Testis (tissue), 3 donors: Measurements from ENCODE around the gene ZNF367. TPM values are rescaled to one million over a fixed set of nuclear protein-coding genes. Genes with fewer than 3 reads are reported as not detected.

Experiments
- DNase-seq: peaks from one replicate; pipeline ENCODE4 v3.0.0-alpha.2; 2019
- H3K27ac ChIP-seq, 2 donors: fragments of 200-600 bp; sonication (generic); one replicate each; pipeline ENCODE4 v1.5.1; 2019
- H3K27me3 ChIP-seq: fragments of 200-600 bp; sonication (generic); one replicate; pipeline ENCODE4 v1.5.1; 2019
- H3K36me3 ChIP-seq: fragments of 200-600 bp; sonication (generic); one replicate; pipeline ENCODE4 v1.5.1; 2017; ENCODE audit warnings: low read depth; ENCODE audit errors: missing control alignments
- H3K4me1 ChIP-seq: fragments of 200-600 bp; sonication (generic); one replicate; pipeline ENCODE4 v1.5.1; 2019
- H3K4me3 ChIP-seq, 2 donors: fragments of 200-600 bp; sonication (generic); one replicate each; pipeline ENCODE4 v1.5.1; 2017 to 2019
- H3K9me3 ChIP-seq: fragments of 200-600 bp; sonication (generic); one replicate; pipeline ENCODE4 v1.5.1; 2017
- POLR2A ChIP-seq: fragments of 450-650 bp; IDR thresholded peaks from one replicate; pipeline ENCODE4 v1.6.1; 2017; ENCODE audit warnings: antibody characterized with exemption, mild to moderate bottlenecking, moderate library complexity
- WGBS, 2 donors: methylation state at CpG; one replicate each; pipeline ENCODE4 v1.1.5; 2018; 5-methylcytosine and 5-hydroxymethylcytosine counted together
- intact Hi-C: fragments of 100-400 bp; cut with DNase I; formaldehyde crosslinking; loops from one replicate; pipeline ENCODE4 v1.15.1; 2023; ENCODE audit warnings: low total_unique reads
- polyA plus RNA-seq: library from polyadenylated mRNA; stranded (reverse); fragments of 350-450 nt; fragmentation: Illumina TruSeq; extraction: RNeasy Lipid Tissue Mini Kit (QIAGEN cat#74804); gene quantifications from one replicate; pipeline ENCODE4 v1.2.3, GENCODE V29; 2014; ENCODE audit warnings: low read depth, low replicate concordance; ENCODE audit not compliant: insufficient read depth
- total RNA-seq, 2 donors: library from RNA; depleted of rRNA; stranded (reverse); fragments of >200 nt; gene quantifications; one replicate each; pipeline ENCODE4 v1.2.3, GENCODE V29; 2016
- TF ChIP-seq, protein P1 (sequence below), 3 experiments: fragments of 450-650 bp in 2 of 3; fragments of 200-600 bp in 1 of 3; sonication (generic) in 1 of 3; IDR thresholded peaks; one replicate each; pipeline ENCODE4 v1.5.1; 2016 to 2019; ENCODE audit warnings: antibody characterized with exemption in 3 of 3, mild to moderate bottlenecking in 2 of 3, moderate library complexity in 1 of 3

The ZNF367 gene
- total and polyA plus RNA-seq, 3 donors from 2014 or later = 6.9 to 11.3 (median 10.6) TPM

DNA sequence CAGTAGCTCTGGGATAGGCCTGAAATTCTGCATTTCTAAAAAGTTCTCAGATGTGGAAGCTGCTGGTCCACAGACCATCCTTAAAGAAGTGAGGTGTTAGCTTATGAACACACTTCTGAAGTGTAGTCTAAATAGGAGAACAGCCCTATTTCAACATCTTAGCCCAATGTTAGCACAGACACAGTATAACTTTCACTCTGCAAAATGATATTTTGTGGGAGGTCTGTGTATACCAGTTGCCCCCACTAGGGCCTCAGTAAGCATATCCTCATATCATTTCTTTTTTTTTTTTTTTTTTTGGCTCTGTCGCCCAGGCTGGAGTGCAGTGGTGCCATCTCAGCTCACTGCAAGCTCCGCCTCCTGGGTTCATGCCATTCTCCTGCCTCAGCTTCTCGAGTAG is 24.3 kb upstream of the ZNF367 start:
- Histone ChIP-seq H3K9me3 (no peaks in the 10 kb centered on the region), H3K27ac (no peak overlapping the region), H3K36me3 (no peaks in the 10 kb centered on the region), H3K4me3 (no peak overlapping the region), H3K27me3 (no peaks in the 10 kb centered on the region), H3K4me1 (no peaks in the 10 kb centered on the region)
- WGBS, 2 donors = 83 to 89% methylated on average over 3 of the region's 3 CpGs
- intact Hi-C loops = no loop called here
- DNase-seq = no peak
- TF ChIP-seq, protein P1, sequence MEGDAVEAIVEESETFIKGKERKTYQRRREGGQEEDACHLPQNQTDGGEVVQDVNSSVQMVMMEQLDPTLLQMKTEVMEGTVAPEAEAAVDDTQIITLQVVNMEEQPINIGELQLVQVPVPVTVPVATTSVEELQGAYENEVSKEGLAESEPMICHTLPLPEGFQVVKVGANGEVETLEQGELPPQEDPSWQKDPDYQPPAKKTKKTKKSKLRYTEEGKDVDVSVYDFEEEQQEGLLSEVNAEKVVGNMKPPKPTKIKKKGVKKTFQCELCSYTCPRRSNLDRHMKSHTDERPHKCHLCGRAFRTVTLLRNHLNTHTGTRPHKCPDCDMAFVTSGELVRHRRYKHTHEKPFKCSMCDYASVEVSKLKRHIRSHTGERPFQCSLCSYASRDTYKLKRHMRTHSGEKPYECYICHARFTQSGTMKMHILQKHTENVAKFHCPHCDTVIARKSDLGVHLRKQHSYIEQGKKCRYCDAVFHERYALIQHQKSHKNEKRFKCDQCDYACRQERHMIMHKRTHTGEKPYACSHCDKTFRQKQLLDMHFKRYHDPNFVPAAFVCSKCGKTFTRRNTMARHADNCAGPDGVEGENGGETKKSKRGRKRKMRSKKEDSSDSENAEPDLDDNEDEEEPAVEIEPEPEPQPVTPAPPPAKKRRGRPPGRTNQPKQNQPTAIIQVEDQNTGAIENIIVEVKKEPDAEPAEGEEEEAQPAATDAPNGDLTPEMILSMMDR (IDR thresholded peaks at IDR 0.05) = no peak
- TF ChIP-seq POLR2A = no peak

DNA sequence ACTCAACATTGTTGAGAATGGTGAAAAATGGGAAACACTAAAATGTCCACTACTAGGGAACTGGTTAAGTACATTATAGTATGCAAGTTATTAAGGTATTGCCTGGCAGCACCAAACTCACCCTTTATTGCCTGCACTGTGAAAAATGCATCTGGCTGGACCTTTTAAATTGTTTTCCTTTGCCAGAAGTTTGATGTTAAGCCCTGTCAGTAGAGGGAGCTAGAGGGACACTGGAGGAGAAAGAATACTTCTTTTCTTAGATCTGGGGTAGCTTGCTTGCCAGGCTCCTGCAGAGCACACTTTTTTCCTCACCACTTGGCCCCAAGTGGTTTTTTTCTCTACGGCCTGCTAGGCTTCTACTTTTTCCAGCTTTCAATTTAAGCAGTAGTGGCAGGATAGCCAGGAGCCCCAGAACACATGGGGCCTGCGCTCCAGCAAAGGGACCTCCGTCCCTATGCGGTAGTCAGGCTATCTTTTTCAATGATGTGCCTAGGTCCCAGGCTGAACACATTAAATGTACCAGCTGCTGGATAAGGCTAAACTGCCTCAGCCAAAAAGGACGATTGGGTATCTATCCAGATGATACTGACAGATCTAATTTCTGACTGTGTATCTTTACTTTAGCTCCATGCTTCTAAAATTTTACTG is 23.8 kb upstream of the ZNF367 start:
- no peaks in the 10 kb centered on the region for H3K4me1 ChIP-seq
- H3K36me3 ChIP-seq = no peaks in the 10 kb centered on the region
- H3K4me3 ChIP-seq = no peak overlapping the region
- WGBS, 2 donors = 86 to 90% methylated on average over 5 of the region's 5 CpGs
- intact Hi-C loops = no loop called here
- no peaks in the 10 kb centered on the region for H3K27me3 ChIP-seq
- H3K9me3 ChIP-seq = no peaks in the 10 kb centered on the region
- DNase-seq = no peak
- H3K27ac ChIP-seq = no peak overlapping the region
- TF ChIP-seq, protein P1 (IDR thresholded peaks at IDR 0.05) = peak in 1 of 3 experiments; percentile 16
- no peak for TF ChIP-seq POLR2A

DNA sequence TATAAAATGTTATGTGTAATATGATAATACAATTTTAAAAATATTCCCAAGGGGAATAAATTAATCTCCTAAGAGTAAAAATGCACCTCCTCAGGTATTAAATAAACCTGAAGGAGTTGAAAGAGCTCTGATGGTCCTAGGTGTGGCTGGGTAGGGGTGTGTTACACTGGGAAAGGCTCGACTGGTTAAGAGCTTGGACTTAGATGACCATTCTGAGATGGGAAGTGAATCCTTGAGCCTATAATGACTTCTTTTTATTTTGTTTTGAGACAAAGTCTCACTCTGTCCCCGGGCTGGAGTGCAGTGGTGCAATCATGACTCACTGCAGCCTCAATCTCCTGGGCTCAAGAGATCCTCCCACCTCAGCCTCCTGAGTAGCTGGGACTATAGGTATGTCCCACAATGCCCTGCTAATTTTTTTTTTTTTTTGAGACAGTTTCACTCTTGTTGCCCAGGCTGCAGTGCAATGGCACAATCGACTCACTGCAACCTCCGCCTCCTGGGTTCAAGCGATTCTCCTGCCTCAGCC is 22.6 kb upstream of the ZNF367 start:
- WGBS, 2 donors = 91 to 96% methylated on average over 5 of the region's 5 CpGs
- H3K27me3 ChIP-seq = no peaks in the 10 kb centered on the region
- H3K9me3 ChIP-seq = no peaks in the 10 kb centered on the region
- TF ChIP-seq POLR2A = no peak
- TF ChIP-seq, protein P1 (IDR thresholded peaks at IDR 0.05) = no peak
- H3K27ac ChIP-seq = no peak overlapping the region
- H3K4me1 ChIP-seq = no peaks in the 10 kb centered on the region
- H3K4me3 ChIP-seq = no peak overlapping the region
- DNase-seq = no peak
- no peaks in the 10 kb centered on the region for H3K36me3 ChIP-seq
- intact Hi-C loops = no loop called here

DNA sequence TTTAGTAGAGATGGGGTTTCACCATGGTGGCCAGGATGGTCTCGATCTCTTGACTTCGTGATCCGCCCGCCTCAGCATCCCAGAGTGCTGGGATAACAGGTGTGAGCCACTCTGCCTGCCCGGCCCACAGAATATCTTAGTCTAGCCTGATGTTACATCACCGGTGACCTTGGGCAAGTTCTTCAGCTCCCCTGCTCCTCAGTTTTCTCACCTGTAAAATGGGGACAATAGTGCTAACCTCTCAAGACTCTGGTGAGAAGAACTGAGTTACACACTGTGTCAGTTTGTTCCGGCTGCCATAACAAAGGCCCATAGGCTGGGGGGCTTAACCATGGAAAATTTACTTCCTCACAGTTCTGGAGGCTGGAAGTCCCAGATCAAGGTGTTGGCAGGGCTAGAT is 19.3 kb upstream of the ZNF367 start:
- H3K9me3 ChIP-seq = no peaks in the 10 kb centered on the region
- no peak for DNase-seq
- intact Hi-C loops = no loop called here
- 89 to 99% methylated on average over 3 to 7 of the region's 7 CpGs for WGBS, 2 donors
- H3K36me3 ChIP-seq = no peaks in the 10 kb centered on the region
- TF ChIP-seq, protein P1 (IDR thresholded peaks at IDR 0.05) = no peak
- TF ChIP-seq POLR2A = no peak
- H3K27me3 ChIP-seq = no peaks in the 10 kb centered on the region
- H3K27ac ChIP-seq = no peak overlapping the region
- H3K4me3 ChIP-seq = no peak overlapping the region
- no peaks in the 10 kb centered on the region for H3K4me1 ChIP-seq
